Muscle of leg (tissue), 11 donors: ENCODE data around the gene EFNA5. TPM values are rescaled to one million over a fixed set of nuclear protein-coding genes. Genes with fewer than 3 reads are reported as not detected.
A peak's percentile ranks its signal among the peaks of the same experiment; 100 is the strongest.
"Not testable (repeated sequence)": the region's sequence is repeated elsewhere in the genome, so short reads cannot be mapped to it uniquely, and the experiment has no call there.

ENCODE experiments used
- DNase-seq: peaks from one replicate; pipeline ENCODE4 v3.0.0; 2013
- H3K27ac ChIP-seq: one replicate; pipeline ENCODE4 v1.5.1; 2013; ENCODE audit warnings: mild to moderate bottlenecking, low read length, control low read depth
- H3K27me3 ChIP-seq: one replicate; pipeline ENCODE4 v1.6.1; 2013; ENCODE audit warnings: low read length; ENCODE audit not compliant: control insufficient read depth, insufficient read depth
- H3K36me3 ChIP-seq: one replicate; pipeline ENCODE4 v1.6.1; 2013; ENCODE audit warnings: low read length; ENCODE audit not compliant: control insufficient read depth, insufficient read depth
- H3K4me1 ChIP-seq: one replicate; pipeline ENCODE4 v1.6.1; 2013; ENCODE audit warnings: low read length; ENCODE audit not compliant: control insufficient read depth, insufficient read depth
- H3K4me3 ChIP-seq: one replicate; pipeline ENCODE4 v1.5.1; 2013; ENCODE audit warnings: low read length, control low read depth
- H3K9me3 ChIP-seq: replicated peaks from 2 replicates; pipeline ENCODE4 v1.6.1; 2013; ENCODE audit warnings: low read depth, low read length; ENCODE audit not compliant: control insufficient read depth
- WGBS: methylation state at CpG from one replicate; pipeline ENCODE4 v1.1.5; 2013; ENCODE audit warnings: missing lambda C conversion rate; ENCODE audit not compliant: insufficient coverage; 5-methylcytosine and 5-hydroxymethylcytosine counted together
- polyA plus RNA-seq, 8 donors: library from polyadenylated mRNA; unstranded; fragments of 120-200 nt; gene quantifications; one replicate each; pipeline versions ENCODE4 v1.2.1 to v1.2.3, GENCODE V29; 2013; ENCODE audit warnings: inconsistent platforms in 1 of 8, low replicate concordance in 1 of 8; ENCODE audit not compliant: insufficient read length in 8 of 8, insufficient read depth in 1 of 8
- total RNA-seq: library from RNA; stranded (reverse); fragments of 120-200 nt; gene quantifications from one replicate; pipeline ENCODE4 v1.2.4, GENCODE V29; 2013

EFNA5 gene
- total and polyA plus RNA-seq, 9 donors: 2.2 to 11.4 (median 4.0) TPM

DNA sequence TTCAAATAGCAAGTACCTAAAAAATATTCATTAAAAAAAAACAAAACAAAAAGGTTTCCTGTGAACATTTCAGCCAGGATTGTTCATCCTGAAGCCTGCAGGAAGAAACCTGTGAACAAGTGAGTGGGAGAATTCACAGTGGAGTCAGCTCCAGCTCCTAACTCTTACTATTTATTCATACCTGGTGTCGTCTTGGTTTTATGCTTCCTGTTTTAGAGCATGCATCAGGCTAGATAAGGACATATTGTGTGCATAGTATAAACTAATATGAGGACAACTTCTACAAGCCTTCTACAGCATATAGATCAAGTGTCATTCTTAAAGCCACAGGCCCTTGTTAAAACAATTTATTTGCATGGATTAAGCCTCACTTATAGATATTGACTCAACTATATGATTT is 169.9 kb downstream of the EFNA5 start:
- Histone ChIP-seq H3K36me3 (no peaks in the 10 kb centered on the region), H3K9me3 (no peaks in the 10 kb centered on the region), H3K27ac (no peak overlapping the region), H3K27me3 (no peaks in the 10 kb centered on the region), H3K4me1 (peaks cover 2% of the 10 kb centered on the region), H3K4me3 (no peak overlapping the region)
- no CpG with 5 or more reads among the region's 1 CpG for WGBS
- no peak for DNase-seq

DNA sequence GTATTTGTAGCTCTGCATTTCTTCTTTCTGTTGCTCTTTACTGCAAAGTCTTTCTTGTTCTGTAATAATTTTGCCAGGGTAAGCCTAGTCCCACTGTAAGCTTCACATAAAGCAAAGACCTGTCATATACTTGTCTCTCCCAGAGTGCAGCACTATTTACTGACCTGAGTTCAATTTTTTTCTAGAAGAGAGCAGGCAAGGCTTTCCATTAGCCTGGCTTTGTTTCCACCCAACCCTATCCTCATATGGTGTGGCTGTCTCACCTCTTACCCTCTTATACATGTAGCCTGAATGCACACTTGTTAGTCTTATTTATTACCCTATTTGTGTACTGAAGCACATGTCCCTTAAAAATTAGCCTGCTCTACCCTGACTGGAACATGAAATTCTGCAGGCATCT is 170.4 kb downstream of the EFNA5 start:
- H3K36me3 ChIP-seq: no peaks in the 10 kb centered on the region
- DNase-seq: no peak
- H3K4me3 ChIP-seq: no peak overlapping the region
- H3K27ac ChIP-seq: no peak overlapping the region
- H3K9me3 ChIP-seq: no peaks in the 10 kb centered on the region
- no peaks in the 10 kb centered on the region for H3K27me3 ChIP-seq
- H3K4me1 ChIP-seq: peaks cover 2% of the 10 kb centered on the region

DNA sequence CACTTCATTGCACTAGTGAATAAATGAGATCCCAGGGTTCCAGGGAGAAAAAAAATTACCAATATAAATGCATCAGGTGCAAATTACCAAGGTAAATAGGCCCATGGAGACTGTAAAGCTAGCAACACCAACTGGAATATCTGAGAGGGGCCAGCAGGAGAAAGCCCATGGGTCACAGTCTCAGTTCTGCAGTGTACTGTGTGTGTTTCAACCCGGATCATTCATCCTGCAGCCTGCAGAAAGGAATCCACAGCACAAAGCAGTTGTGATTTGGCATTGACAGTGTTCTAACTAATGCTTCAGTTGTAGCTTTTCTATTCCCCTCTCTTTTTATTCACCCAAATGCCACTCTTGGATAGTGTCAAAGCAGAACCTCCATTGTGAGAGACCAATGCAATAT is 171.0 kb downstream of the EFNA5 start:
- no peak for DNase-seq
- H3K27me3 ChIP-seq: no peaks in the 10 kb centered on the region
- peaks cover 2% of the 10 kb centered on the region for H3K4me1 ChIP-seq
- no peak overlapping the region for H3K4me3 ChIP-seq
- no peaks in the 10 kb centered on the region for H3K36me3 ChIP-seq
- WGBS: no CpG with 5 or more reads among the region's 1 CpG
- H3K9me3 ChIP-seq: no peaks in the 10 kb centered on the region
- no peak overlapping the region for H3K27ac ChIP-seq

DNA sequence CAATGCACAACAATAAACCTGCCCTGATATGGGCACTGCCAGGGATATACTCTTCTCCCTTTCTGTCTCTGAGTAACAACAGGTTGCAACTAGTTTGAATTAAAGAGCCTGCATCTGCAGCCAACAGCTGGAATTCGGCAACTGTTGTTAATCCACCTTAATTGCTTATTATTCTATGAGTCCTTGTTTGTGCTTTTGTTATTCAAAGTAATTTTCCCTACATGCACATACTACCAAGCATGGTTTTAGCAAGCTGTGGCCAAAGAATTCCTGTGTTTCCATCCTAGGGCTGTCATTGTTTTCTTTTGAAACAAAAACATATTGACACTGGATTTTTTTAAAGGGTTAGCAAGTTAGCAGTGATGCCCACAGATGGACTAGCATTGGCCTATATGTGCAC is 171.5 kb downstream of the EFNA5 start:
- DNase-seq: no peak
- H3K4me3 ChIP-seq: no peak overlapping the region
- H3K36me3 ChIP-seq: no peaks in the 10 kb centered on the region
- H3K9me3 ChIP-seq: no peaks in the 10 kb centered on the region
- H3K4me1 ChIP-seq: peaks cover 2% of the 10 kb centered on the region
- H3K27me3 ChIP-seq: no peaks in the 10 kb centered on the region
- no peak overlapping the region for H3K27ac ChIP-seq
- no CpG with 5 or more reads among the region's 1 CpG for WGBS

DNA sequence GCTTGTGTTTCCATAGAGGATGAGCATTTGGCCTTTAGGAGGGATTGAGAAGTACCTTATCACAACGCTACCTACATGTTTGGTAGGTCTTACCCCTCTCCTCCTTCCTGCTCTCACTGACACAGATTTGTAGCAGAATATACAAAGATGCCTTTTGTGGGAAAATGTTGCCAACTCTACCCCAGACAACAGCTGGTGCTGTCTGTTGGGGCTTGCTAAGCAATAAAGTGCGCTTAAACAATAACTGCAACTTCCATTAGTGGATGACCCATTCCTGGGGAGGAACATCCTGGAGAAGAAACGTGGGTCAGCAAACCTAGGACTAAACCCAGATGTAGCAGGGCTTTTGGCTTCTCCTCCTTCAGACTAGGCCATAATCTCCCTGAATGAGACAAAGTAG is 174.3 kb downstream of the EFNA5 start:
- Histone ChIP-seq H3K36me3 (no peaks in the 10 kb centered on the region), H3K4me1 (peaks cover 2% of the 10 kb centered on the region), H3K4me3 (no peak overlapping the region), H3K27me3 (no peaks in the 10 kb centered on the region), H3K9me3 (no peaks in the 10 kb centered on the region), H3K27ac (no peak overlapping the region)
- DNase-seq: peak; percentile 45
- 60% methylated on average over 1 of the region's 3 CpGs for WGBS

DNA sequence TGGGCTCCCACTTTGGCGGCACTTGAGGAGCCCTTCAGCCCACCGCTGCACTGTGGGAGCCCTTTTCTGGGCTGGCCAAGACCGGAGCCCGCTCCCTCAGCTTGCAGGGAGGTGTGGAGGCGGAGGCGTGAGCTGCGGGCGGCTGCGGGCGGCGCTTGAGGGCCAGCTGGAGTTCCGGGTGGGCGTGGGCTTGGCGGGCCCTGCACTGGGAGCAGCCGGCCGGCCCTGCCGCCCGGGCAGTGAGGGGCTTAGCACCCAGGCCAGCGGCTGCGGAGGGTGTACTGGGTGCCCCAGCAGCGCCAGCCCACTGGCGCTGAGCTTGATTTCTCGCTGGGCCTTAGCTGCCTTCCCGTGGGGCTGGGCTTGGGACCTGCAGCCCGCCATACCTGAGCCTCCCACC is 176.6 kb downstream of the EFNA5 start:
- H3K36me3 ChIP-seq, H3K4me3 ChIP-seq, DNase-seq, H3K9me3 ChIP-seq, H3K4me1 ChIP-seq, H3K27ac ChIP-seq, H3K27me3 ChIP-seq: not testable (repeated sequence)
- 99% methylated on average over 24 of the region's 25 CpGs for WGBS

DNA sequence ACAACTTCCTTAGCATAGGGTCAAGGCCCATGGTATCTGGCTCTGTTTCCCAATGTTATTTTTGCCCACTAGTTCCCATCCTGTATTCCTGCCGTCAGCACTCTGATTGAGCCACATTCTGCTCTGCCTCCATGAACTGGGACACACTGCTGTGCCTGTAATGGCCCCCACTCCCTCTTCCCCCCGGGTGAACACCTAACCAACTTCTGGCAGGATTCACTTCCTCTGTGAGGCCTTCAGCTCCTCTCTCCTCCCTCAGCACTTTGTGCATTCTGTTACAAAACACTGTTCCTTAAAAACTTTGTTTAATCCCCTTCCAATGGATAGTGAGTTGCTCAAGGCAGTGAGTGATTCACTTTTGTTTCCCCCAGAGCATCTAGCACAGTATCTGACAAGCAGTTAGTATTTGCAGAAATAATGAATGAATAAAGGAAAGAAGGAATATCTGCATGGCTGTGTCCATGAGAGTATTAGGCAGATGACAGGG is 183.6 kb downstream of the EFNA5 start:
- no peaks in the 10 kb centered on the region for H3K36me3 ChIP-seq
- no peak overlapping the region for H3K4me3 ChIP-seq
- peak; percentile 28 for DNase-seq
- H3K27me3 ChIP-seq: no peaks in the 10 kb centered on the region
- no peak overlapping the region for H3K27ac ChIP-seq
- 38% methylated on average over 2 of the region's 2 CpGs for WGBS
- H3K9me3 ChIP-seq: no peaks in the 10 kb centered on the region
- peaks cover 2% of the 10 kb centered on the region for H3K4me1 ChIP-seq

DNA sequence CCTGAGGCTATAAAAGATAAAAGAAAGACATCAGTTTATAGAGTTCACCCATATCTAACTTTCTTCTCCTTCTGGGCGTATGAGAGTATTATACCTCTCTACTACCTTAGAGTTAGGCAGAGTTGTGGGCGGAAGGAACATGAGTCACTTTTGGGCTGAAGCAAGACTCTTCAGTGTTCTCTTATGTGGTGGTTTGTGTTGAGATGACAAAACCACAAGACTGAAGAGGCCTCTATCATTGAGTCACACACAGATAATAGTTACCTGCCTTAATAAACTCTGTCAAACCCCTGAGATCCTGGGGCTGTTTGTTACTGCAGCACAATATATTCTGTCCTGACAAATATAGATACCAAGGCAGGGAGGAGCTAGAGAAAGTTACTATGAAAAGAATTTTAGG is 184.2 kb downstream of the EFNA5 start:
- Histone ChIP-seq H3K27me3 (no peaks in the 10 kb centered on the region), H3K4me1 (peaks cover 2% of the 10 kb centered on the region), H3K36me3 (no peaks in the 10 kb centered on the region), H3K9me3 (no peaks in the 10 kb centered on the region), H3K27ac (no peak overlapping the region), H3K4me3 (no peak overlapping the region)
- DNase-seq: no peak
- no CpG with 5 or more reads among the region's 2 CpGs for WGBS

DNA sequence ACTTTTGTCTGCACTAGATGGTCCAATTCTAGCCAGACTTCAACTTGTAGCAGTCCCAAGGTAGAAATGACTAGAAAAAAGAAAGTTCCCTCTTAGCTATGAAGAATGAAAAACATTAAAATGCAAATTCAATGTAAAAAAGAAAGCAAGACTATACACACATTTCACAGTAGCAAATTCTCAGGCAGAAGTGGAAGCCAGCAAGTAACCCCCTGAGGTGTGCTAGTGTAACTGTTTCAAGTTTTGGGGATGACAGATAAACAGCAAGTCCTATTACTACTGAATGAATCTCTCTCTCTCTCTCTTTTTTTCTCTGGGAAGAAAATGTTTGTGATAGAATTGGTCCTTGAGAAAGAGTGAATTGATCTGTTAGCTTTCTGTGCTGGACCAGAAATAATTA is 185.6 kb downstream of the EFNA5 start:
- H3K9me3 ChIP-seq: no peaks in the 10 kb centered on the region
- no peaks in the 10 kb centered on the region for H3K27me3 ChIP-seq
- H3K27ac ChIP-seq: no peak overlapping the region
- peaks cover 2% of the 10 kb centered on the region for H3K4me1 ChIP-seq
- H3K36me3 ChIP-seq: no peaks in the 10 kb centered on the region
- no peak for DNase-seq
- H3K4me3 ChIP-seq: no peak overlapping the region

DNA sequence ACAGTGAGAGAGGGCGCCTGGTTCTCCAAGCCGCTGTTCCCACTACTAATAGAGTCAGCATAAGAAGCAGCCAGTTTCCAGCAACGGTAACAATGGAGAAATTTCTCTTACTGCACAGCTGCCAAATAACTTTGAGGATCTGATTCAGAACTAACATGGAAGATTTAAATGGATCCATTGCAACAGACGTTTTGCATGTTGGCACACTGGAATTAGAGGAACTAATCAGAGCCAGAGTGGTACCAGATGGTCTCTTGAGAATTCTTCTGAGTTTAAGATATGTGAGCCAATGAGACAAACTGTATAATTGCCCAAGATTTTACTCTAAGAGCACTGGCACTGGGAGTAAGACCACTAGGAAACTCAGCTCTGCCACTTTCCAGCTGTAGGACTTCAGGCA is 186.5 kb downstream of the EFNA5 start:
- H3K9me3 ChIP-seq: no peaks in the 10 kb centered on the region
- no peak overlapping the region for H3K4me3 ChIP-seq
- H3K4me1 ChIP-seq: peaks cover 2% of the 10 kb centered on the region
- no peaks in the 10 kb centered on the region for H3K27me3 ChIP-seq
- no peak overlapping the region for H3K27ac ChIP-seq
- no peaks in the 10 kb centered on the region for H3K36me3 ChIP-seq
- 54% methylated on average over 2 of the region's 4 CpGs for WGBS
- no peak for DNase-seq

DNA sequence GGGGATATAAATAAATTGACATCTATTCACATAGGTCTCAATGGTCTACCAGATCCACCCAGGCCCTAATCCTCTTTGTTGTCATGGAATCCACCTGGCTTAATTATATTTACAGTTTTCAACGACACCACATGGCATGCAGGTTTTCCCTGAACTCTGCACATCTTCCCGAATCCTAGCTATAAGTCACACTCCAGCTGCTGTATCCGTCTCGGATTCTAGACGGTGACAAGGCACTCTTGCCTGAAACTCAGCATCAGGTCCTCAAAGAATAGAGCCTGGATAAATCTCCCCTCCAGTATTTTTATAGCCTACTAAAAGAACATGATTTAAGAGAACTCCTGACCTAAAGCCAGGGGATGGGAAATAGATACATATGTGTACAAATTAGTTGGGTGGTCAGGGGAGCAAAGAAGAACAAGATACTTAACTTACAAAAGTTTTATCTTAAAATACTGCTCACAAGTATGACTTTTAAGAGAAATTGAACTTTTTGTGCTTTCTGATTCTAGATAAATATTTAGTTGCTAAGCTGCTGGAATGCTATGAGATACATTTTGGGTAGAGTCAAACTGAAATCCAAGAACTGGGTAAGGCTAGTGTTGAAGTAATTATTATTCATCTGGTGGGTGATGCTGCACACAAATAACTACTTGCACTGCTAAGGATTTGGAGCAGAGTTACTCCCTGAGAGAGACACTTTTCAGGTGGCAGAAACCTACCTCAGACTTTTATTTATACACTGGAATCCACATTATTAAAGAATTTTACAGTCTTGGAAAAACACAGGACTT is 187.3 kb downstream of the EFNA5 start:
- Histone ChIP-seq H3K4me1 (peaks cover 2% of the 10 kb centered on the region), H3K4me3 (no peak overlapping the region), H3K27ac (no peak overlapping the region), H3K9me3 (no peaks in the 10 kb centered on the region), H3K27me3 (no peaks in the 10 kb centered on the region), H3K36me3 (no peaks in the 10 kb centered on the region)
- 20% methylated on average over 1 of the region's 5 CpGs for WGBS
- DNase-seq: peak; percentile 30
